ENCODE results near the gene NFKBIZ.

- TF ChIP-seq EZH2 (IDR thresholded peaks at IDR 0.05), result no peak
- TF ChIP-seq POLR2AphosphoS5 (IDR thresholded peaks at IDR 0.05; ENCODE audit: borderline replicate concordance, low read depth, low read length), result no peak
- TF ChIP-seq FOXP2 (optimal IDR thresholded peaks at IDR 0.05; ENCODE audit: control extremely low read depth, extremely low read length, insufficient read depth), result no peak
Measured at GRCh38 chr3:101836652-101837598, 12.4 kb upstream of the NFKBIZ start.
